HG02642 (cell line): ENCODE measurements around the gene CBX4.

ENCODE experiments used
- ATAC-seq: cut with Tn5 transposase; IDR thresholded peaks from one replicate; pipeline ENCODE4 v1.9.1; 2021; ENCODE audit warnings: mild to moderate bottlenecking; ENCODE audit not compliant: unreplicated experiment, poor library complexity

Gene CBX4

GRCh38 chr17:79802736-79803420 lies 36.4 kb downstream of the CBX4 start:
- ATAC-seq = no peak

- no peak for ATAC-seq
These were observed 37.1 kb downstream of the CBX4 start for GRCh38 chr17:79802039-79802735.

- ATAC-seq = no peak
These were observed 37.8 kb downstream of the CBX4 start for GRCh38 chr17:79801156-79802038.

- no peak for ATAC-seq
These were observed 38.7 kb downstream of the CBX4 start for GRCh38 chr17:79800325-79801155.

GRCh38 chr17:79799538-79800324 lies 39.5 kb downstream of the CBX4 start:
- no peak for ATAC-seq

GRCh38 chr17:79799174-79799537 lies 40.1 kb downstream of the CBX4 start:
- ATAC-seq = no peak

GRCh38 chr17:79798299-79799173 lies 40.7 kb downstream of the CBX4 start:
- no peak for ATAC-seq

GRCh38 chr17:79797492-79798298 lies 41.5 kb downstream of the CBX4 start:
- ATAC-seq = peak; percentile 18

- peak; percentile 88 for ATAC-seq
These were observed 42.3 kb downstream of the CBX4 start, which contains the start of gene CBX8 for GRCh38 chr17:79796763-79797491. CBX8 (minus strand) TSS chr17:79797077; CDS start chr17:79796998, 79 bp downstream.

- no peak for ATAC-seq
These were observed 42.8 kb downstream of the CBX4 start for GRCh38 chr17:79796444-79796762.

GRCh38 chr17:79795795-79796443 lies 43.3 kb downstream of the CBX4 start:
- no peak for ATAC-seq

- no peak for ATAC-seq
These were observed 44.4 kb downstream of the CBX4 start for GRCh38 chr17:79794659-79795511.

GRCh38 chr17:79793924-79794304 lies 45.3 kb downstream of the CBX4 start:
- ATAC-seq = no peak

- no peak for ATAC-seq
These were observed 46.0 kb downstream of the CBX4 start for GRCh38 chr17:79792984-79793923.
